ENCODE data around the gene TMEM181.

DNA sequence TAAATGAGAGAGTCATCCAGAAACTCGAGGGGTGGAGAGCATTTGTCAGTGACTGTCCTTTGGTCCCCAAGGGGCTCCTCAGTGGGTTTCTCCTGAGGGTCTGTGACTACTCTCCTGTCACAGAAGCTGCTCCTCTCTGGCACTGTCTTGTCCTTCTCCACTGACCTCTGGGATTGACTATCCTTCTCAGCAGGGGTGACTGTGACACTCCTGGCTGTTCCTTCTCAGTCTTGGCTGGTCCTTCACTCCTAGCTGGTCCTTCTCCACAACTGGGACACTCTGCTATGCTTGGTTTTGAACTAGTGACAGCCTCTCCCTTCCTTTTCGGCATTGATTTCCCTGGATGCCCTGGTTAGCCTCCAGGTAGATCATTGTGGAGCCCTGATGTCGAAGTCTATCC lies 51.1 kb downstream of the TMEM181 start:
- TF ChIP-seq, protein P1, sequence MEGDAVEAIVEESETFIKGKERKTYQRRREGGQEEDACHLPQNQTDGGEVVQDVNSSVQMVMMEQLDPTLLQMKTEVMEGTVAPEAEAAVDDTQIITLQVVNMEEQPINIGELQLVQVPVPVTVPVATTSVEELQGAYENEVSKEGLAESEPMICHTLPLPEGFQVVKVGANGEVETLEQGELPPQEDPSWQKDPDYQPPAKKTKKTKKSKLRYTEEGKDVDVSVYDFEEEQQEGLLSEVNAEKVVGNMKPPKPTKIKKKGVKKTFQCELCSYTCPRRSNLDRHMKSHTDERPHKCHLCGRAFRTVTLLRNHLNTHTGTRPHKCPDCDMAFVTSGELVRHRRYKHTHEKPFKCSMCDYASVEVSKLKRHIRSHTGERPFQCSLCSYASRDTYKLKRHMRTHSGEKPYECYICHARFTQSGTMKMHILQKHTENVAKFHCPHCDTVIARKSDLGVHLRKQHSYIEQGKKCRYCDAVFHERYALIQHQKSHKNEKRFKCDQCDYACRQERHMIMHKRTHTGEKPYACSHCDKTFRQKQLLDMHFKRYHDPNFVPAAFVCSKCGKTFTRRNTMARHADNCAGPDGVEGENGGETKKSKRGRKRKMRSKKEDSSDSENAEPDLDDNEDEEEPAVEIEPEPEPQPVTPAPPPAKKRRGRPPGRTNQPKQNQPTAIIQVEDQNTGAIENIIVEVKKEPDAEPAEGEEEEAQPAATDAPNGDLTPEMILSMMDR (conservative IDR thresholded peaks at IDR 0.05; ENCODE audit: low read depth, low read length): no peak
- no peak for TF ChIP-seq EZH2 (IDR thresholded peaks at IDR 0.05; ENCODE audit: borderline replicate concordance, low read depth, low read length, poor library complexity, severe bottlenecking)
